Islet of Langerhans (tissue), 1 donor: ENCODE data around the gene SMC5.
"Not testable (repeated sequence)": the region's sequence is repeated elsewhere in the genome, so short reads cannot be mapped to it uniquely, and the experiment has no call there.

Source experiments
- FAIRE-seq: peaks from one replicate; lab custom pipeline; 2011; peaks lifted over from hg19 to GRCh38; lab: Jason Lieb, UNC

Gene SMC5

GRCh38 chr9:70263421-70263820, 4.6 kb downstream of the SMC5 start:
- FAIRE-seq, result no peak

DNA sequence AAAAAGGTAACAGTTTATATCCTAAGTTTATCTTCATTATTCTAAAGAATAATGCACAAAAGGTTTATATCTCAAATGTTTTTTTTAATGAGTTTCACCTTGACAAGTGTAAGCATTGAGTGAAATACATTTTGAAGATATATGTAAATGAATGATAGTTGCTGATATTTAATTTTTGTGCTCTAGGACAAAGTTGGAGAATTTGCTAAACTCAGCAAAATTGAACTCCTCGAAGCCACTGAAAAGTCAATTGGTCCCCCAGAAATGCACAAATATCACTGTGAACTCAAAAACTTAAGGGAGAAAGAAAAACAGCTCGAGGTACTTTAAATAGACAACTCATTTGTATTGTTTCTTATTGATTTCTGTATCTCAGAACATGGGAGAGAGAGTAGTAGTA, 19.5 kb downstream of the SMC5 start:
- no peak for FAIRE-seq

DNA sequence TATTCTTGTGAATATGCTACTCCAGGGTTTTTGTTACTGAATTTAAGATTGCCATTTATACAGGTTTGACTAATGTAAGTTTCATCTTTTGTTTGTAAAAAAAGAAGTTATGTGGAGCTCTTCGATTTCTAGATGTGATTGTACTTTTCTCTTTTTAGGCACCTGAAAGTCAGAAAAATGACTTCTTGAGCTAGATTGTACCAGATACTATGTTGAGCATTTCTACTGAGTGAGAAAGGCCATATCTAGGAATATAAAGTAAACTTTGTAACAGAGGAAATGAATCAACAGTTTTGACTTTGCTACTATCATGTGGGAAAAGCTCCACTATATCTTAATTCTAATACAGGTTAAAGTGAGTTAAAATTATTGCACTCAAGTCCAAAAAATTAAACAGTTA, 25.1 kb downstream of the SMC5 start:
- FAIRE-seq, result no peak

DNA sequence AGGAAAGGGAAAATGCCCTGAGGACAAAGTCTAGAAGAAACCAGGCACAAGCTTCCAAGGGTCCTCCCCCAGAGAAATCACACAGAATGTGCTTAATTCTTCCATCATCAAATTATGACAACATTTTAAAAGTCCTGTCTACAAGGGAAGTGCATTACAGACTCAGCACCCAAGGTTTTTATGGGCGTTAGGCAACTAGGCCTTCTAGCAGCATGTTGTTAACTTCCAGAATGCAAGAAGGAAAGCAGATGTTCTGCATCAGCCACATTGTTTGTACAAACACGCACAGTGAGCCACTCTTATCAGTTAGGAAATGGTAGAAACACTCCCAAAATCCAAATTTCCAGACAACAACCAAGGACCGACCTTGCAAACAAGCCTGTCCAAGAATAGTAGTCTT, 26.5 kb downstream of the SMC5 start:
- no peak for FAIRE-seq

- FAIRE-seq, result no peak
These were observed 27.3 kb downstream of the SMC5 start for GRCh38 chr9:70285981-70286598.

- FAIRE-seq, result no peak
These were observed 31.8 kb downstream of the SMC5 start for GRCh38 chr9:70290626-70291025.

DNA sequence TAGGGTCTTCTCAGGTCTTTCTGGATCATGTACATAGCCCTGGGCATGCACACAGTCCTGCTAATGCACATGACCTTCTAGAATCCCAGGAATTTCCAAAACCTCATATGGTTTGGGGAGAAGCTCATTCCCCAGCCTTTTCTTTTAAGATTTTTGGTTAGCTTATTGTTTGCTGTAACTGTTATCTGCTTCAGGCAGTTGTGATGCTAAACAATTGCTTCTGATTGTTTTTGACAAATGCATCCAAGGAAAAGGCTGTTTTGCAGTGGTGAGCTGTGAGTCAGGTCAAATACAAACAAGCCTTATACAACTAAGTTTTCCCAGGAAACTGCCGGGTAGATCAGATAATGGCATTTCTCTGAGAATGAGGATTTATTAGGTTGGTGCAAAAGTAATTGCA, 32.7 kb downstream of the SMC5 start:
- FAIRE-seq, result no peak

DNA sequence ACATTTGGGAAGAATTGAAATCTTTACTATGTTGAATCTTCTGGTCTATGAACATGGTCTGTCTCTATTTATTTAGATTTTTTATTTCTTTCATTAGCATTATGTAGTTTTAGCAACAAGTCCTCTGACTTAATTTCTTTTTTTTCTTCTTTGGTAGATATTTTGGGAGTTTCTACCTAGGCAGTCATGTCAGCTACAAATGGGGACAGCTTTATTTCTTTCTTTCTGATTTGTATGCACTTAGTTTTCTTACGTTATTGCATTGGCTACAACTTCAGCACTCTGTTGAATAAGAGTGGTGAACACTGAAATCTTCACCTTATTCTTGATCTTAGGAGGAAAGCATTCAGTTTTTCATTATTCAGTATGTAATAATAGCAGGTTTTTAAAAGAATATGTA, 33.5 kb downstream of the SMC5 start:
- FAIRE-seq, result no peak

DNA sequence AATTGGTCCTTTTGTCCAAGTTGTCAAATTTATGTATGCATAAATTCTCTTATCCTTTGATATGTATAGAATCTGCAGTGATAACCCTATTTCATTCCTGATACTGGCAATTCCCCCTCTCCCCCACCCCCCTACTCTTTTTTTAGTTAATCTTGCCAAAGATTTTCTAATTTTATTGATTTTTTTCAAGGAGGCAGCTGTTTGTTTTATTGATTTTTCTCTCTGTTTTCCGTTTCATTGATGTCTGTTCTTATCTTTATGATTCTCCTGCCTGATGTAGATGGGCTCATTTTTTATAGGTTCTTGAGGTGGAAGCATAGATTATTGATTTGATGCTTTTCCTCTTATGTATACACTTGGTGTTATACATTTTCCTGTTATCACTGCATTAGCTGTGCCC, 34.4 kb downstream of the SMC5 start:
- no peak for FAIRE-seq

GRCh38 chr9:70297141-70297540, 38.4 kb downstream of the SMC5 start:
- FAIRE-seq, result peak; percentile 51

DNA sequence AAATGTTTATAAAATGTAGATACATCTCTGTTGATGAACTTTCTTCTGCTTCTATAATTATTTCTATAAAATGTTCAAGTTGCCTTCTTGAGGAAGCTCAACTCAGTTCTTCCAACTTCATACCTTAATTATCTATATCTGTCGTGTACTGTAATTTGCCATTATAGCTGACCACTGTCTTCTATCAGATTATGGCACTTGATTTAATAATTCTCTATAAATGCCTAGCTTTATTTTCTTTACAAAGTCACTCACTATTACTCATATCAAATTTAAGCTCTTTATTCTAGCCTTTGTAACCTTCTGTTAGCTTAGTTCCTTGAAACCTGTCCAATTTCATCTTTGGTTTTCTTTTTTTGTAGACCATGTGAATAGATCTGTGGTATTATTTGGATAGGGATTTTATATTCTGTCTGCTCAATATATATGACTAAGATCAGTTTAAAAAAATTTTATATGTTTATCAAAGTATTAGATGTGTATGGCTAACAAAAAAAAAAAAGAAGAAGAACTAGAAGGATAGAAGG, 39.5 kb downstream of the SMC5 start:
- FAIRE-seq, result peak; percentile 62

- no peak for FAIRE-seq
These were observed 44.5 kb downstream of the SMC5 start for GRCh38 chr9:70303268-70303667.

- FAIRE-seq, result peak; percentile 36
These were observed 46.0 kb downstream of the SMC5 start for GRCh38 chr9:70304810-70305209.

DNA sequence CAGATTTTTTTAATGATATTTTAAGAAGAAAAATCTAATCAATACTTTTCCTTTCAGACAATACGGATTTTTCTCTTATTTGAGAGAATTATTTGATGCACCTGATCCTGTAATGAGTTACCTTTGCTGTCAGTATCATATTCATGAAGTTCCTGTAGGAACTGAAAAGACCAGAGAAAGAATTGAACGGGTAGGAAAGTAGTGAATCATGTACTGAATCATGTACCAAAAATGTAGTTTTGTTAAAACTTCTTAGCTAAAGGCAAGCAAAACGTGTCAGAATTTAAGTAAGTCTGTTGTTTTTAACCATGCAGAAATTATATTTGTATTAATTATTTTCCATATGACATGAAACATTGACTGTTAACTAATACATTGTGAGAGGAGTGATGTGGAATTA, 56.6 kb downstream of the SMC5 start:
- FAIRE-seq, result peak; percentile 33

DNA sequence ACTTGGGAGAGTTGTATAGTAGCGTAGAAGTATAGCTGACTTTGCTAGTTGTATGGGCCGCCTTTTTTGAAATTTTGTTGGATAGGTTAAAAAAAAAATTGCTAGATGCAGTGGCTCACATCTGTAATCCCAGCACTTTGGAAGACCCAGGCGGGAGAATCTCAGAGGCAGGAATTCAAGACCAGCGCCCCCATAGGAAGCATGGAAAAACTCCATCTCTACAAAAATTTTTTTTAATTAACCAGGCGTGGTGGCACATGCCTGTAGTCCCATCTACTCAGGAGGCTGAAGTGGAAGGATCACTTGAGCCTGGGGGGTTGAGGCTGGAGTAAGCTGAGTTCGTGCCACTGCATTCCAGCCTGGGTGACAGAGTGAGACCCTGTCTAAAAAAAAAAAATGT, 59.2 kb downstream of the SMC5 start:
- FAIRE-seq, result no peak

DNA sequence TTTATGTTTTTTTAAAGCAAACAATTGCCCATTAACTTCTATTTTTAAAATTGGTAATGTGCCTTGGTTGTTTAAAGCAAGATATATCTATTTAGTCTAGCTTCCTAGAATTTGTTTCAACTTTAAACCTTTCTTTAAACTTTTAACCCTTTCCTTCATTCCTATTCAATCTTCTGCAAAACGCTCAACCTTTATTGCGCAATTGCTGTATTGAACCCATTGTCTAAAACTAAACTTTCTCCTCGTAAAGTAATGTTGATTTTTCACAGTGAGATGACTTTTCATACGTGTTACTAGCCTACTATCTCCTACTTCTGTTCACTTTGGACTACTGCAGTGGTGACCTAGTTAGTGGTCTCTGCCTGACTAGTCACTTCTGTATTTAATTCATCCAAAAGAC, 63.3 kb downstream of the SMC5 start:
- FAIRE-seq, result no peak

GRCh38 chr9:70324963-70325362, 66.2 kb downstream of the SMC5 start:
- FAIRE-seq, result no peak

DNA sequence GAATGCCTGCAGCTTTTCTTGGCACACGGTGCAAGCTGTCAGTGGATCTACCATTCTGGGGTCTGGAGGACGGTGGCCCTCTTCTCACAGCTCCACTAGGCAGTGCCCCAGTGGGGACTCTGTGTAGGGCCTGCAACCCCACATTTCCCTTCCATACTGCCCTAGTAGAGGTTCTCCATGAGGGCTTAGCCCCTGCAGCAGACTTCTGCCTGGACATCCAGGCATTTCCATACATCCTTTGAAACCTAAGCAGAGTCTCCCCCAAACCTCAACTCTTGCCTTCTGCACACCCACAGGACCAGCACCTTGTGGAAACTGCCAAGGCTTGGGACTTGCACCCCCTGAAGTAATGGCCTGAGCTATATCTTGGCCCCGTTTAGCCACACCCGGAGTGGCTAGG, 69.8 kb downstream of the SMC5 start:
- FAIRE-seq, result not testable (repeated sequence)

- peak; percentile 99 for FAIRE-seq
These were observed 81.8 kb downstream of the SMC5 start for GRCh38 chr9:70340572-70340971.

- no peak for FAIRE-seq
These were observed 88.3 kb downstream of the SMC5 start for GRCh38 chr9:70347046-70347445.

DNA sequence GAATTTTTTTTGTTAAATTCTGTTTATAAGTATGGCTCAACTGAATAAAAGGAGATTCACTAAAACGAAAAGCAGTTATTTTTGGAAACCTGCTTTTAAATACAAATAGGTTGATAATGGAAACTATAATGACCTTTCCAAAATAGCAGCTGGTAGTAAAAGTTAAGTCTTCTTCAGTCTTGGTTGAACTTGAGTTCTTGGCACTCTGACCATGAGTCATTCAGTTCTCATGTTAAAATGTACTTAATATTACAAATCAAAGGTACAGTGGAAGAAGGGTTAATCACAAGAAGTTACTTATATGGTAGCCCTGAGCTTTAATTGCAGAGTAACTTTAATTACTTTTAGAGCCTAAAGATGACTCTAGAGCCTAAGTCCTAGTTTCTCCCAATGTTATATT, 93.6 kb downstream of the SMC5 start:
- no peak for FAIRE-seq

DNA sequence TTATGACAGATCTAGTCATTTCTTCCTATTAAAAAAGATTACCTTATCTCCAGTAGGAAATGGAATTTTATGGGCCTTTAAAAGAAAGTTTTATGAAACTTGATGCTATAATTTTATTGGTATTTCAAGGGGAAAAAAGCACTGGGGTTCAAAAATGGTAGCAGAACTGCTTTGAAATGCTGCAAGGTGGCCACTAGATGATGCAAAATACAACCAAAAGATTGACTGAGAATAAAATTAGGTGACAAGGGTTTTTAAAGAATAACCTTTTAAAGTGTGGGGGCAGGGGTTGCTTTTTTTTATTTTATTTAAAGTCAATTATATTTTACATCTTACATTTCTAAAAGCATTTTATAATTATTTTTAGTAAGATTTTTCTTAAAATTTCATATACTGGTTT, 94.0 kb downstream of the SMC5 start:
- peak; percentile 89 for FAIRE-seq

DNA sequence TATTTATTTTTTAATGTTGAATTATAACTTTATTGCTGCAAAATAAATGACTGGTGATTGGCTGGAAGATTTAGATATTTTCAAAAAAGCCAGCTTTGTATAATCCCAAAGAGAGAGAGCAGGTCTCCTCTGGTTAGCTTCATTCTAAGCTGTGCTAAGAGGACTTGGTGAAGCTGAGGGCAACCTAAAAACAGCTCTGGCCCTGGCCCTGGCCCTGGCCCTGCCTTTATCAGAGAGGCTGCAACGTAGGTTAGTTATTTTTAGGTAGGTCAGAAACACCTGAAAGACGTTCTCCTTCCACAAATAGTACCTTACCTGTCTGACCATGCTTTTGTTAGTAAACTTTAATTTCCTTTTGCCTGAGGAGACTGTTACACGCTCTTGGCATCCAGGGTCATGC, 97.0 kb downstream of the SMC5 start:
- FAIRE-seq, result no peak

DNA sequence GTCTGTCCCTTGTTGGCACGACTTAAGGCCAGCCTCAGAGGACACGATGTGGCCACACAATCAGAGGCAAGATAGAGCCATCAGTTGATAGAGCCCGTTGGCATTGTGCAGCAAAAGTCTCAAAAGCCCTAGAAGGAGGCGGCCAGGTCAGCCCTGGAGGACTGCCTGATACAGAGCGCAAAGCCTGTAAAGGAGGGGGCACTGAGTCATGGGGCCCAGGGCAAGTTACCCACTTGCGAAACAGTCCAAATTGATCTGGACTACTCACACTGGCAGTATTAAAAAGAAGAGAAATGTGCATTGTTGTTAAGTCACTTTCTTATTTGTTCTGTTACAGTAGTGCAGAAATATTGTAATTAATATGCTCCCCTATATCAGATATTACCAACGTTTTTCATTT, 104.2 kb downstream of the SMC5 start:
- FAIRE-seq, result no peak

- FAIRE-seq, result no peak
These were observed 105.0 kb downstream of the SMC5 start for GRCh38 chr9:70363760-70364159.
